NCI-H510A treated with DMSO at 0.1 percent for 48 hours (cell line): Measurements from ENCODE around the gene IQGAP1.

Experiments
- DNase-seq: peaks from one replicate; lab custom pipeline; 2025; lab: John Stamatoyannopoulos, UW

The IQGAP1 gene

GRCh38 chr15:90365414-90366055 lies 22.5 kb upstream of the IQGAP1 start:
- no peak for DNase-seq

GRCh38 chr15:90367576-90367975 lies 20.5 kb upstream of the IQGAP1 start:
- DNase-seq, result no peak

GRCh38 chr15:90375071-90375470 lies 13.0 kb upstream of the IQGAP1 start:
- no peak for DNase-seq

- no peak for DNase-seq
These were observed 11.3 kb upstream of the IQGAP1 start for GRCh38 chr15:90376789-90377188.

- no peak for DNase-seq
These were observed 8.8 kb upstream of the IQGAP1 start for GRCh38 chr15:90379263-90379662.

- no peak for DNase-seq
These were observed 6.5 kb upstream of the IQGAP1 start for GRCh38 chr15:90381515-90381914.

GRCh38 chr15:90382320-90382719 lies 5.7 kb upstream of the IQGAP1 start:
- DNase-seq, result no peak

- no peak for DNase-seq
These were observed 1.8 kb upstream of the IQGAP1 start for GRCh38 chr15:90386221-90386620.

- DNase-seq, result no peak
These were observed 679 bp downstream of the IQGAP1 start for GRCh38 chr15:90388462-90389380.

- DNase-seq, result no peak
These were observed 1.5 kb downstream of the IQGAP1 start for GRCh38 chr15:90389513-90389912.

- DNase-seq, result no peak
These were observed 5.0 kb downstream of the IQGAP1 start for GRCh38 chr15:90393040-90393439.

GRCh38 chr15:90394074-90394473 lies 6.0 kb downstream of the IQGAP1 start:
- DNase-seq, result no peak

GRCh38 chr15:90394748-90395442 lies 6.9 kb downstream of the IQGAP1 start:
- DNase-seq, result no peak

GRCh38 chr15:90396321-90396720 lies 8.3 kb downstream of the IQGAP1 start:
- DNase-seq, result no peak

- DNase-seq, result no peak
These were observed 12.1 kb downstream of the IQGAP1 start for GRCh38 chr15:90400005-90400758.

- DNase-seq, result peak; percentile 94
These were observed 12.8 kb downstream of the IQGAP1 start for GRCh38 chr15:90400759-90401314.

GRCh38 chr15:90401495-90401894 lies 13.5 kb downstream of the IQGAP1 start:
- peak; percentile 11 for DNase-seq

- DNase-seq, result peak; percentile 12
These were observed 14.2 kb downstream of the IQGAP1 start for GRCh38 chr15:90402223-90402622.

- DNase-seq, result no peak
These were observed 14.7 kb downstream of the IQGAP1 start for GRCh38 chr15:90402767-90403166.

GRCh38 chr15:90405055-90405607 lies 17.1 kb downstream of the IQGAP1 start:
- DNase-seq, result no peak

- no peak for DNase-seq
These were observed 19.3 kb downstream of the IQGAP1 start for GRCh38 chr15:90407336-90407735.
